Stimulated activated CD8-positive, alpha-beta memory T cell treated with anti-CD3 and anti-CD28 coated beads, Interleukin-12 subunit alpha, Interleukin-12 subunit beta, amount 100 ng/mL, for 24 hours (primary cell): ENCODE measurements around the gene PARD3.
"Not testable (repeated sequence)": the region's sequence is repeated elsewhere in the genome, so short reads cannot be mapped to it uniquely, and the experiment has no call there.

Source experiments
- DNase-seq: peaks from one replicate; pipeline ENCODE4 v3.0.0-alpha.2; 2020; ENCODE audit errors: extremely low read depth

Gene PARD3

GRCh38 chr10:34797155-34797554 lies 17.9 kb downstream of the PARD3 start:
- DNase-seq = no peak

DNA sequence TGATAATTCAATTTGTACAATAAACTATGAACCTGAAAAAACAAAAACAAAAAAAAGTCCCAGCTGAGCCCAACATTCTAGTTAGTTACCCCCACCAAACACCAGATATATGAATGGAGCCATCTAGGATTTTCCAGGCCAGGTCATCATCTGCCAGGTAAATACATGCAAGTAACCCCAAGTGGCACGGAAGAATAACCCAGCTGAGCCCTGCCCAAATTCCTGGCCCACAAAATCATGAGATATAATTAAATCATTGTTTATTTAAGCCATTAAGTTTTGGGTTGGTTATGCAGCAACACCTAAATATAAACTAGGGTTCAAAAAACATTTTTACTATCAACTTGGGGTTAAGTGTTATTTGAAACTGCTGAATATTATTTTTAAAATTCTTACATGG lies 19.0 kb downstream of the PARD3 start:
- DNase-seq = no peak

GRCh38 chr10:34795334-34795733 lies 19.8 kb downstream of the PARD3 start:
- no peak for DNase-seq

DNA sequence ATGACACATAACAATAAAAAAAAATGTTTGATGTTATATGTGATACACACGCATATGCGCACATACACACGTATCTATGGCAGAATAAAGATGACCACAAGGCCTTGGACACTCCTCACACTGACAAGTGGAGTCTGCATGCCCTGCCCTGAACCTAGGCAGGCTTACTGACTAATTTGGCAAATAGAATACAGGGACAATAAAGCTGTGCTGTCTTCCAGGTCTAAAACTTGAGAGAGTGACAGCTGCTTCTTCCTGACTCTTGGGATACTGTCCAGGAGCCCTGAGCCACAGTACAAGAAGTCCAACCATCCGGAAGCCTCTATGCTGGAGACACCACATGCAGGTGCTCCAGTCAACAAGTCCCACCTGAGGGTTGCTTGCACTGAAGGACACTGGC lies 20.3 kb downstream of the PARD3 start:
- no peak for DNase-seq

DNA sequence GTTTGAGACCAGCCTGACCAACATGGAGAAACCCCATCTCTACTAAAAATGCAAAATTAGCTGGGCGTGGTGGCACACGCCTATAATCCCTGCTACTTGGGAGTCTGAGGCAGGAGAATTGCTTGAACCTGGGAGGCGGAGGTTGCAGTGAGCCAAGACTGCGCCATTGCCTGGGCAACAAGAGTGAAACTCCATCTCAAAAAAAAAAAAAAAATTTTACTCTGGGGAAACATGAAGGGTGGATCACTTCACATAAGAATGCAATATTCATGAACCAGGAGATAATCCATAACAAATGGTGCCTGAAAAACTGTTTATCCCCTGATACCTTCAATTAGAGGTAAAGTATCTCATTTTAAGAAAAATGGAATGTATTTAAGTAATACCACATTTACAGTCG lies 21.5 kb downstream of the PARD3 start:
- not testable (repeated sequence) for DNase-seq

GRCh38 chr10:34792881-34793280 lies 22.2 kb downstream of the PARD3 start:
- no peak for DNase-seq

DNA sequence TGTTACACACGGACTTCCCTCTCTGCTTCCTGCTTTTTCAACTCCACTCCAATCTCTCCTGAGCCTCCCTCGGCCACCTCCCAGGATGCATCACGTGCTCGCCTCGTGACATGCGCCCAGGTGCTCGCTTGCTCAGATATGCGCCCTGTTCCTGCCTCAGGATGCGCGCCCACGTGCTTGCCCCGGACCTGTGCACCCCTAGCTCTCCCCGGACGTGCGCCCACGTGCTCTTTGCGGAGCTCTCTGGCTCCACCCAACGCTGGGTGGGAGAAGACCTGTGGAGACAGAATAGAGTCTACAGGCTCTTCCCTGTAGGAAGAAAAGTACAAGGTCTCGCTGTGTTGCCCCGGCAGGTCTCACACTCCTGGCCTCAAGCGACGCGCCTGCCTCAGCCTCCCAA lies 23.1 kb downstream of the PARD3 start:
- no peak for DNase-seq

GRCh38 chr10:34791228-34791627 lies 23.9 kb downstream of the PARD3 start:
- no peak for DNase-seq

DNA sequence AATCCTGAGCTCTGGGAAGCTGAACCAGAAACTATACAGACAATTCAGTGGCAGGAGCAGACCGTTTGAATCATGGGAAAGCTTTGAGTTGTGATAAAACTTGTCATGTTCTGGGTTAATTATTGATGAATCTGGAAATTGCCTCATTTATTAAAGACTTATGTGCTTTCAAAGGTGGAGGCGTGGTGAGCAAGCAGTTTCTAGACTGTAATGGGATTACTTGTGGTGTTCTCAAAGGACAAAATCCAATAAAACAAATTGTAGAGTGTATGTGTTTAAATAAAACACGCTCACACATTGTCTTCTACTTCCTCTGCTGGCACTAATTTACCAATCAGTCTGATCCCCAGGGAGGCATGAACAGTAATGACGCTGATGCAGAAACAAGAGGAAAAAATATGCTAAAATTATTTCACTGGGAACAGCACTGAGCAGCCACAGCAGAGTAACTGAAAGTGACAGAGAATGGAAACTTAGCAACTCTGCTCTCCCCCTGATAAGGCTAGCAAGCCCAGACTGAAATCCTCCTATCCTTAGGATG lies 25.1 kb downstream of the PARD3 start:
- no peak for DNase-seq

- no peak for DNase-seq
These were observed 28.6 kb downstream of the PARD3 start for GRCh38 chr10:34786464-34786863.

GRCh38 chr10:34781711-34782110 lies 33.4 kb downstream of the PARD3 start:
- no peak for DNase-seq

GRCh38 chr10:34780818-34781380 lies 34.2 kb downstream of the PARD3 start:
- no peak for DNase-seq

GRCh38 chr10:34778237-34778636 lies 36.9 kb downstream of the PARD3 start:
- DNase-seq = no peak

GRCh38 chr10:34776090-34776690 lies 38.9 kb downstream of the PARD3 start:
- DNase-seq = no peak

DNA sequence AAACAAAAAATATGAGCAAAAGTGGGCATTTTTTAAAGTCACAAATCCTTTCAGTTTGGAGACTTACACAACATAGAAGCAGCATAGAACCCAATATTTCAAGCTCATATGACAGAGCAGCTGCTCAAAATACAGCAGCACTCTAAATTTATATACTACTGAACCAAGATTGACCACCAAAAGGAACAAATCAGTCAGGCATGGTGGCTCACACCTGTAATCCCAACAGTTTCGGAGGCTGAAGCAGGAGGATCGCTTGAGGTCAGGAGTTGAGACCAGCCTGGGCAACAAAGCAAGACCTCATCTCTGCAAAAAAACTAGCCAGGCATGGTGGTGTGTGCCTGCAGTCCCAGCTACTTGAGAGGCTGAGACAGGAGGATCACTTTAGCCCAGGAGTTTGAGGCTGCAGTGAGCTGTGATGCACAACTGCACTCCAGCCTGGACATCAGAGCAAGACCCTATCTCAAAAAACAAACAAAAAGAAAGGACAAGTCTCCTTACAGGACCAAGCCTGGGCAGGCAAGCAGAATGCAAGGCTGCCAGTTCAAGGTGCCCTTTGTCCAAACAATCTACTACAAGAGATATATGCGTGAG lies 40.0 kb downstream of the PARD3 start:
- no peak for DNase-seq

GRCh38 chr10:34773636-34774630 lies 41.2 kb downstream of the PARD3 start:
- DNase-seq = no peak

- DNase-seq = no peak
These were observed 43.6 kb downstream of the PARD3 start for GRCh38 chr10:34771525-34771924.

DNA sequence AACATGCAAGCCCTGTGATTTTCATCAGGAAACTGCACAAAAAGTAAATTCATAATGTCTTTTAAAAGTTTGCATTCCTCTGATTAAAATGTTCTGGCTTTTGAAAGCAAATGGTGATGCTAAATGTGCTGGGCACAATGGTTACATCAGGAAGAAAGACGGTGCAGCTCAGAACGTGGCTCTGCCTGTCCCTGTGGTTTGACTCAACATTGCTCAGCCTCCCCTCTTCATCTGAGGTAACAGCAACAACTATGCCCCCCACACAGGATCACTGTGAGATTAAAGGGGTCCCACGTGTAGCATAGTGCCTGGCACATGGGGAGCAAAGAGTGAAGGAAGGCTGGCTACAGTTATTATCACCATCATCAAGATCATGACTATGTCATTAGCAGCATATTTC lies 44.0 kb downstream of the PARD3 start:
- no peak for DNase-seq

GRCh38 chr10:34769899-34770298 lies 45.2 kb downstream of the PARD3 start:
- no peak for DNase-seq

GRCh38 chr10:34768972-34769330 lies 46.1 kb downstream of the PARD3 start:
- DNase-seq = no peak

GRCh38 chr10:34768261-34768971 lies 46.7 kb downstream of the PARD3 start:
- no peak for DNase-seq
